ENCODE data around the gene DHRS1. TPM values are rescaled to one million over a fixed set of nuclear protein-coding genes. Genes with fewer than 3 reads are reported as not detected.
"Not testable (repeated sequence)": the region's sequence is repeated elsewhere in the genome, so short reads cannot be mapped to it uniquely, and the experiment has no call there.

The DHRS1 gene
- polyA plus RNA-seq, 1 donor (not counting 4 experiments of a cell fraction or from before 2014, with no cell fraction given), result 65.1 TPM

- peaks cover 7% of the 10 kb centered on the region for H3K4me1 ChIP-seq (ENCODE audit: control insufficient read depth, extremely low read depth, insufficient read depth, low read length)
- TF ChIP-seq CTCF (optimal IDR thresholded peaks at IDR 0.05 in 1 of 3, IDR thresholded peaks at IDR 0.05 in 1 of 3, conservative IDR thresholded peaks at IDR 0.05 in 1 of 3; ENCODE audit: extremely low read depth in 1 of 3, insufficient read depth in 2 of 3, low read length in 3 of 3) (no peak), EZH2 (IDR thresholded peaks at IDR 0.05; ENCODE audit: low read length) (no peak)
These were observed 52.2 kb downstream of the DHRS1 start for GRCh38 chr14:24247422-24247821.

DNA sequence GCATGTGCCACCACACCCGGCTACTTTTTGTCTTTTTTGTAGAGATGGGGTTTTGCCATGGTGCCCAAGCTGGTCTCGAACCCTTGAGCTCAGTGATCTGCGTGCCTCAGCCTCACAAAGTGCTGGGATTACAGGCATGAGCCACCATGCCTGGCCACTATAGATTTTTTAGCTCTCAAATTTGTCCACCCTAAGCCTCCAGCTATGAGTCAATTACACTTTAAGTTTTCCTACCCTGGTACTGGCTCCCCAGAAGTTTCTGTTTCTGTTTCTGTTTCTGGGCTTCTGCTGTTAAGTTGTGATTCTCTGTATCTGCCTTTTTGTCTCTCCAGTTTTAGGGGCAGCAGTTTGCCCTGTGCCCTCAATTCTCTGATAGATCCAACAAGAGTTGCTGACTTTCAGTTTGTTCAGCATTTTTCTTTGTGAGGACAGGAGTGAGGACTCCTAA, 52.8 kb downstream of the DHRS1 start:
- H3K79me2 ChIP-seq (ENCODE audit: control insufficient read depth, insufficient read depth, low read length), result peaks cover 2% of the 10 kb centered on the region
- H3K36me3 ChIP-seq (ENCODE audit: control insufficient read depth in 2 of 2, extremely low read depth in 1 of 2, insufficient read depth in 2 of 2, low read length in 2 of 2), result peaks cover 4 to 7% of the 10 kb centered on the region in 2 experiments
- no peak overlapping the region for H3K27ac ChIP-seq (ENCODE audit: control insufficient read depth, insufficient read depth, low read length)
- H3K4me3 ChIP-seq (ENCODE audit: control insufficient read depth in 2 of 3, extremely low read depth in 1 of 3, insufficient read depth in 2 of 3, low read depth in 1 of 3, low read length in 3 of 3), result no peak overlapping the region
- no peak overlapping the region for H2AFZ ChIP-seq (ENCODE audit: control insufficient read depth, low read length)
- no peak overlapping the region for H3K4me2 ChIP-seq (ENCODE audit: control insufficient read depth, extremely low read depth, insufficient read depth, low read depth, low read length)
- DNase-seq (ENCODE audit: low read depth, low spot score) (no peak), FAIRE-seq (no peak)
- peaks cover 8% of the 10 kb centered on the region for H3K4me1 ChIP-seq (ENCODE audit: control insufficient read depth, extremely low read depth, insufficient read depth, low read length)
- no peaks in the 10 kb centered on the region for H4K20me1 ChIP-seq (ENCODE audit: control insufficient read depth, extremely low read depth, insufficient read depth, low read length)
- H3K9me3 ChIP-seq (ENCODE audit: control insufficient read depth, low read depth, low read length), result no peaks in the 10 kb centered on the region
- no peaks in the 10 kb centered on the region for H3K27me3 ChIP-seq (ENCODE audit: control insufficient read depth, extremely low read depth, insufficient read depth, low read length)
- TF ChIP-seq CTCF (optimal IDR thresholded peaks at IDR 0.05 in 1 of 3, IDR thresholded peaks at IDR 0.05 in 1 of 3, conservative IDR thresholded peaks at IDR 0.05 in 1 of 3; ENCODE audit: extremely low read depth in 1 of 3, insufficient read depth in 2 of 3, low read length in 3 of 3) (no peak), EZH2 (IDR thresholded peaks at IDR 0.05; ENCODE audit: low read length) (no peak)
- H3K9me1 ChIP-seq (ENCODE audit: control insufficient read depth, extremely low read depth, insufficient read depth, low read length), result no peaks in the 10 kb centered on the region
- dilution Hi-C loops (cut with MboI; ENCODE audit: extremely low pct_ligation_motif_present, low sequenced_read_pairs), result no loop called here
- H3K9ac ChIP-seq (ENCODE audit: control insufficient read depth, extremely low read depth, insufficient read depth, low read length), result no peak overlapping the region

More at GRCh38 chr14:24247422-24247821, 52.2 kb downstream of the DHRS1 start:
- H4K20me1 ChIP-seq (ENCODE audit: control insufficient read depth, extremely low read depth, insufficient read depth, low read length), result no peaks in the 10 kb centered on the region
- FAIRE-seq (no peak), DNase-seq (ENCODE audit: low read depth, low spot score) (no peak)
- dilution Hi-C loops (cut with MboI; ENCODE audit: extremely low pct_ligation_motif_present, low sequenced_read_pairs), result no loop called here
- H3K36me3 ChIP-seq (ENCODE audit: control insufficient read depth in 2 of 2, extremely low read depth in 1 of 2, insufficient read depth in 2 of 2, low read length in 2 of 2), result peaks cover 4 to 12% of the 10 kb centered on the region in 2 experiments
- no peaks in the 10 kb centered on the region for H3K27me3 ChIP-seq (ENCODE audit: control insufficient read depth, extremely low read depth, insufficient read depth, low read length)
- no peaks in the 10 kb centered on the region for H3K79me2 ChIP-seq (ENCODE audit: control insufficient read depth, insufficient read depth, low read length)
- no peaks in the 10 kb centered on the region for H3K9me3 ChIP-seq (ENCODE audit: control insufficient read depth, low read depth, low read length)
- no peak overlapping the region for H3K4me3 ChIP-seq (ENCODE audit: control insufficient read depth in 2 of 3, extremely low read depth in 1 of 3, insufficient read depth in 2 of 3, low read depth in 1 of 3, low read length in 3 of 3)
- no peak overlapping the region for H3K9ac ChIP-seq (ENCODE audit: control insufficient read depth, extremely low read depth, insufficient read depth, low read length)
- no peak overlapping the region for H3K27ac ChIP-seq (ENCODE audit: control insufficient read depth, insufficient read depth, low read length)
- H3K4me2 ChIP-seq (ENCODE audit: control insufficient read depth, extremely low read depth, insufficient read depth, low read depth, low read length), result no peak overlapping the region
- H3K9me1 ChIP-seq (ENCODE audit: control insufficient read depth, extremely low read depth, insufficient read depth, low read length), result no peaks in the 10 kb centered on the region
- H2AFZ ChIP-seq (ENCODE audit: control insufficient read depth, low read length), result no peak overlapping the region

DNA sequence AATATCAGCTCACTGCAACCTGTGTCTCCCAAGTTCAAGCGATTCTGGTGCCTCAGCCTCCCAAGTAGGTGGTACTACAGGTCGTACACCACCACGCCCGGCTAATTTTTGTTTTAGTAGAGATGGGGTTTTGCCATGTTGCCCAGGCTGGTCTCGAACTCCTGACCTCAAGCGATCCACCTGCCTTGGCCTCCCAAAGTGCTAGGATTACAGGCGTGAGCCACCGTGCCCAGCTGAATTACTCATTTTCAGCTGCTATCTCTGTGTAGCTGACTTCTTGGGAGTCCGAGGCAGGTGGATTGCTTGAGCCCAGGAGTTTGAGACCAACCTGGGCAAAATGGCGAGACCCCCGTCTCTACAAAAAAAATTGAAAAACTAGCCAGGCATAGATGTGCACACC, 54.2 kb downstream of the DHRS1 start:
- H3K4me3 ChIP-seq (ENCODE audit: control insufficient read depth in 2 of 3, extremely low read depth in 1 of 3, insufficient read depth in 2 of 3, low read depth in 1 of 3, low read length in 3 of 3); DNase-seq (ENCODE audit: low read depth, low spot score); H3K9me1 ChIP-seq (ENCODE audit: control insufficient read depth, extremely low read depth, insufficient read depth, low read length); H3K9ac ChIP-seq (ENCODE audit: control insufficient read depth, extremely low read depth, insufficient read depth, low read length); FAIRE-seq; dilution Hi-C loops (cut with MboI; ENCODE audit: extremely low pct_ligation_motif_present, low sequenced_read_pairs); H4K20me1 ChIP-seq (ENCODE audit: control insufficient read depth, extremely low read depth, insufficient read depth, low read length); H3K9me3 ChIP-seq (ENCODE audit: control insufficient read depth, low read depth, low read length); H2AFZ ChIP-seq (ENCODE audit: control insufficient read depth, low read length); H3K4me2 ChIP-seq (ENCODE audit: control insufficient read depth, extremely low read depth, insufficient read depth, low read depth, low read length); H3K27ac ChIP-seq (ENCODE audit: control insufficient read depth, insufficient read depth, low read length); H3K27me3 ChIP-seq (ENCODE audit: control insufficient read depth, extremely low read depth, insufficient read depth, low read length): not testable (repeated sequence)
- Histone ChIP-seq H3K4me1 (ENCODE audit: control insufficient read depth, extremely low read depth, insufficient read depth, low read length) (peaks cover 21% of the 10 kb centered on the region), H3K79me2 (ENCODE audit: control insufficient read depth, insufficient read depth, low read length) (peaks cover 14% of the 10 kb centered on the region), H3K36me3 (ENCODE audit: control insufficient read depth in 2 of 2, extremely low read depth in 1 of 2, insufficient read depth in 2 of 2, low read length in 2 of 2) (peaks cover 8 to 12% of the 10 kb centered on the region in 2 experiments)

Data from keratinocyte (primary cell).